Fibroblast of lung (primary cell): ENCODE measurements around the gene ZBTB42. TPM values are rescaled to one million over a fixed set of nuclear protein-coding genes. Genes with fewer than 3 reads are reported as not detected.

Experiments
- DNase-seq, 2 donors: peaks; one replicate each; pipeline versions ENCODE4 v3.0.0 to v3.0.0-alpha.2; 2010; ENCODE audit warnings: low read depth in 2 of 2
- H2AFZ ChIP-seq: 2 replicates; pipeline ENCODE4 v1.5.1; 2012; ENCODE audit warnings: low read length, control low read depth, inconsistent platforms
- H3K27ac ChIP-seq: 2 replicates; pipeline ENCODE4 v1.5.1; 2011; ENCODE audit warnings: low read length, control low read depth; ENCODE audit not compliant: insufficient read depth
- H3K27me3 ChIP-seq: 2 replicates; pipeline ENCODE4 v1.5.1; 2011; ENCODE audit warnings: mild to moderate bottlenecking, low read length; ENCODE audit not compliant: control insufficient read depth, insufficient read depth
- H3K36me3 ChIP-seq: 2 replicates; pipeline ENCODE4 v1.5.1; 2011; ENCODE audit warnings: low read length; ENCODE audit not compliant: control insufficient read depth, insufficient read depth
- H3K4me1 ChIP-seq: 2 replicates; pipeline ENCODE4 v1.5.1; 2011; ENCODE audit warnings: low read length; ENCODE audit not compliant: control insufficient read depth, insufficient read depth; ENCODE audit errors: extremely low read depth
- H3K4me2 ChIP-seq: 2 replicates; pipeline ENCODE4 v1.5.1; 2011; ENCODE audit warnings: low read length, control low read depth; ENCODE audit not compliant: insufficient read depth; ENCODE audit errors: extremely low read depth
- H3K4me3 ChIP-seq, 4 experiments: fragments of 200-600 bp in 1 of 4; sonication (generic) in 1 of 4; replicated peaks in 1 of 4; 2 replicates each; pipeline ENCODE4 v1.5.1; 2011 to 2016; ENCODE audit warnings: low read length in 4 of 4, low read depth in 3 of 4, mild to moderate bottlenecking in 3 of 4, control low read depth in 2 of 4, inconsistent platforms in 1 of 4, mixed read lengths in 1 of 4; ENCODE audit not compliant: insufficient read depth in 1 of 4; ENCODE audit errors: control extremely low read depth in 1 of 4
- H3K79me2 ChIP-seq: 2 replicates; pipeline ENCODE4 v1.5.1; 2012; ENCODE audit warnings: mild to moderate bottlenecking, low read length, inconsistent platforms; ENCODE audit not compliant: control insufficient read depth, insufficient read depth
- H3K9ac ChIP-seq: 2 replicates; pipeline ENCODE4 v1.5.1; 2011; ENCODE audit warnings: mild to moderate bottlenecking, low read length, control low read depth; ENCODE audit not compliant: insufficient read depth
- H3K9me3 ChIP-seq: 2 replicates; pipeline ENCODE4 v1.5.1; 2012; ENCODE audit warnings: low read depth, low read length; ENCODE audit not compliant: control insufficient read depth, insufficient read depth
- H4K20me1 ChIP-seq: 2 replicates; pipeline ENCODE4 v1.5.1; 2011; ENCODE audit warnings: low read length; ENCODE audit not compliant: control insufficient read depth, insufficient read depth; ENCODE audit errors: extremely low read depth
- EZH2 ChIP-seq: IDR thresholded peaks from 2 replicates; pipeline ENCODE4 v1.5.1; 2012; ENCODE audit warnings: low read length, control low read depth, mild to moderate bottlenecking; ENCODE audit errors: missing control alignments
- polyA plus RNA-seq, 2 donors: library from polyadenylated mRNA; depleted of rRNA in 1 of 2; stranded (reverse) in 1 of 2; unstranded in 1 of 2; fragments of >200 nt; gene quantifications; 2 replicates each; pipeline ENCODE4 v1.2.1, GENCODE V29; 2011 to 2012; ENCODE audit warnings: missing spikeins in 1 of 2
- total RNA-seq: library from RNA; depleted of rRNA; stranded (reverse); fragments of >200 nt; gene quantifications from 2 replicates; pipeline ENCODE4 v1.2.1, GENCODE V29; 2014
- TF ChIP-seq, protein P1 (sequence below), 2 donors: IDR thresholded peaks in 1 of 2; conservative IDR thresholded peaks in 1 of 2; 1 replicate in 1 of 2; 2 replicates in 1 of 2; pipeline ENCODE4 v1.5.1; 2011 to 2012; ENCODE audit warnings: low read length in 2 of 2, control low read depth in 1 of 2, inconsistent platforms in 1 of 2, low read depth in 1 of 2, mild to moderate bottlenecking in 1 of 2

Gene ZBTB42
- total and polyA plus RNA-seq, 2 donors (not counting 1 experiment from before 2014, with no cell fraction given) = 1.1 to 2.3 TPM

DNA sequence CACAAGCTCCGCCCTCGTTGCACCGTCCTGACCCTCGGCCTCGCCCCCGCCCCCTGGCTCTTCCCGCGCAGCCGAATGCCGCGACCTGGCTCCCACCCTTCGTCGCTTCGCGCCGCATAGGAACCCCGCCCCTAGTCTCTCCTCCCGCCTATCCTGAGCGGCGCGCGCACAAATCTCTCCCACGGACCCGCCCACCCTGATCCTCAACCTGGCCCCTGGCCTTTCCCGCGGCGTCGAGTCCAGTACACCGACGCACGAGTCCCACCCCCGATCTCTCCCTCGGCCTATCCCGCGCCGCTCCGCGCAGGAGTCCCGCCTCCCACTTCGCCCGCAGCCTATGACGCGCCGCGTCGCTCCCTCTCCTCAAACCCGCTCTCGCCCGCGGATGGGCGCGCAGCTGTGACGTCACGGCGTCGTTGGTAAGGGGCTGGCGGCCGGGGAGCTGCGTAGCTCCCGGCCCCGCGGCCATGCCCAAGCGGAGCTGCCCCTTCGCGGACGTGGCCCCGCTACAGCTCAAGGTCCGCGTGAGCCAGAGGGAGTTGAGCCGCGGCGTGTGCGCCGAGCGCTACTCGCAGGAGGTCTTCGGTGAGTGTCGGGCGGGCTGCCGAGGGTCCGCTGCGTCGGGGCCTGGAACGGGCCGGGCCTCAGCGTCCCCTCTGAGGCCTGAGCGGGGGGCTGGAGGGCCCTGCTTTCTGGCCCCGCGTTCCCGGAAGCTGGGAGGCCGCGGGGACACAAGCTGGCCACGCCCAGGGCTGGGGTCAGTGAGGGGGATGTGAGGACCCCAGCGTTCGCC is 48.0 kb upstream of the ZBTB42 start, which contains the start of gene SIVA1:
SIVA1 (plus strand) TSS at position 413 of the 793 bp plus-strand sequence; CDS start at position 468, 55 bp downstream.
- peak; percentile 99 for DNase-seq
- H3K79me2 ChIP-seq = peaks cover 41% of the 10 kb centered on the region
- no peaks in the 10 kb centered on the region for H4K20me1 ChIP-seq
- peak within 1 kb of the TSS; percentile 93 for H3K4me2 ChIP-seq
- H3K27me3 ChIP-seq = no peaks in the 10 kb centered on the region
- peaks cover 17% of the 10 kb centered on the region for H3K36me3 ChIP-seq
- no peaks in the 10 kb centered on the region for H3K9me3 ChIP-seq
- peak within 1 kb of the TSS; percentile 67 to 88 (median 80) for H3K4me3 ChIP-seq
- peak within 1 kb of the TSS; percentile 93 for H2AFZ ChIP-seq
- H3K27ac ChIP-seq = peak within 1 kb of the TSS; percentile 88
- peaks cover 23% of the 10 kb centered on the region for H3K4me1 ChIP-seq
- TF ChIP-seq EZH2 = no peak
- TF ChIP-seq, protein P1, sequence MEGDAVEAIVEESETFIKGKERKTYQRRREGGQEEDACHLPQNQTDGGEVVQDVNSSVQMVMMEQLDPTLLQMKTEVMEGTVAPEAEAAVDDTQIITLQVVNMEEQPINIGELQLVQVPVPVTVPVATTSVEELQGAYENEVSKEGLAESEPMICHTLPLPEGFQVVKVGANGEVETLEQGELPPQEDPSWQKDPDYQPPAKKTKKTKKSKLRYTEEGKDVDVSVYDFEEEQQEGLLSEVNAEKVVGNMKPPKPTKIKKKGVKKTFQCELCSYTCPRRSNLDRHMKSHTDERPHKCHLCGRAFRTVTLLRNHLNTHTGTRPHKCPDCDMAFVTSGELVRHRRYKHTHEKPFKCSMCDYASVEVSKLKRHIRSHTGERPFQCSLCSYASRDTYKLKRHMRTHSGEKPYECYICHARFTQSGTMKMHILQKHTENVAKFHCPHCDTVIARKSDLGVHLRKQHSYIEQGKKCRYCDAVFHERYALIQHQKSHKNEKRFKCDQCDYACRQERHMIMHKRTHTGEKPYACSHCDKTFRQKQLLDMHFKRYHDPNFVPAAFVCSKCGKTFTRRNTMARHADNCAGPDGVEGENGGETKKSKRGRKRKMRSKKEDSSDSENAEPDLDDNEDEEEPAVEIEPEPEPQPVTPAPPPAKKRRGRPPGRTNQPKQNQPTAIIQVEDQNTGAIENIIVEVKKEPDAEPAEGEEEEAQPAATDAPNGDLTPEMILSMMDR (conservative IDR thresholded peaks at IDR 0.05 in 1 of 2, IDR thresholded peaks at IDR 0.05 in 1 of 2; ENCODE audit: low read depth in 1 of 2, low read length in 2 of 2) = no peak
- H3K9ac ChIP-seq = peak within 1 kb of the TSS; percentile 88

GRCh38 chr14:104753528-104754212 is 47.2 kb upstream of the ZBTB42 start:
- no peak overlapping the region for H2AFZ ChIP-seq
- DNase-seq = peak in 1 of 2 donors; percentile 9
- H3K4me3 ChIP-seq = peak overlapping the region; percentile 64 to 88 (median 80)
- no peaks in the 10 kb centered on the region for H3K9me3 ChIP-seq
- H3K27me3 ChIP-seq = no peaks in the 10 kb centered on the region
- H3K9ac ChIP-seq = peak overlapping the region; percentile 88
- H3K36me3 ChIP-seq = peaks cover 18% of the 10 kb centered on the region
- peaks cover 43% of the 10 kb centered on the region for H3K79me2 ChIP-seq
- H3K4me1 ChIP-seq = peaks cover 23% of the 10 kb centered on the region
- H4K20me1 ChIP-seq = no peaks in the 10 kb centered on the region
- TF ChIP-seq EZH2 = no peak
- TF ChIP-seq, protein P1 (conservative IDR thresholded peaks at IDR 0.05 in 1 of 2, IDR thresholded peaks at IDR 0.05 in 1 of 2; ENCODE audit: low read depth in 1 of 2, low read length in 2 of 2) = no peak
- peak overlapping the region; percentile 88 for H3K27ac ChIP-seq
- H3K4me2 ChIP-seq = peak overlapping the region; percentile 88

- Histone ChIP-seq H4K20me1 (no peaks in the 10 kb centered on the region), H3K9me3 (no peaks in the 10 kb centered on the region), H3K36me3 (peaks cover 23% of the 10 kb centered on the region), H2AFZ (no peak overlapping the region), H3K4me2 (peak overlapping the region; percentile 88), H3K27ac (peak overlapping the region; percentile 88), H3K4me1 (peaks cover 18% of the 10 kb centered on the region), H3K4me3 (peak overlapping the region; percentile 64 to 88 (median 80)), H3K79me2 (peaks cover 43% of the 10 kb centered on the region), H3K9ac (no peak overlapping the region), H3K27me3 (no peaks in the 10 kb centered on the region)
- no peak for DNase-seq
- TF ChIP-seq EZH2 = no peak
- TF ChIP-seq, protein P1 (conservative IDR thresholded peaks at IDR 0.05 in 1 of 2, IDR thresholded peaks at IDR 0.05 in 1 of 2; ENCODE audit: low read depth in 1 of 2, low read length in 2 of 2) = no peak
Measured at GRCh38 chr14:104754213-104754851, 46.6 kb upstream of the ZBTB42 start.
